Central memory CD4-positive, alpha-beta T cell (primary cell): ENCODE measurements around the gene DICER1.
"Not testable (repeated sequence)": the region's sequence is repeated elsewhere in the genome, so short reads cannot be mapped to it uniquely, and the experiment has no call there.

Experiments used
- DNase-seq: peaks from one replicate; pipeline ENCODE4 v3.0.0; 2022

The DICER1 gene

DNA sequence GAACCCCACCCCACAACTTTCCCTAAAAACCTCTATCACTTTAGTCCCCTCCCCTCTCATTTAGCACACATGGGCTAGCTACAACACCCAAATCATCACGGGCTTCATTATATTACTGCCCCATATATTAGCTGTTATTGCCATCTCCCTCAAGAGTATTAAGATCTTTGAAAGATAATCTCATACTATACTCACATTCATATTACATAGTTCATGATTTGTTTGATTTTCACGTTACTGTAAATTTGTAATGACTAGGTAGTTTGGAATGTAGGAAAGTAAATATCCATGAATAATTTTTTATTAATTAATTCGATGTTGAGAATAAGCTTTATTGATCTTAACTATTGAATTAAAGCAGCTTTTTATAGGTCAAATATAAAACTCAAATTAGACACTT is 7.9 kb downstream of the DICER1 start:
- no peak for DNase-seq

GRCh38 chr14:95147597-95147996 is 9.7 kb downstream of the DICER1 start:
- DNase-seq, result no peak

DNA sequence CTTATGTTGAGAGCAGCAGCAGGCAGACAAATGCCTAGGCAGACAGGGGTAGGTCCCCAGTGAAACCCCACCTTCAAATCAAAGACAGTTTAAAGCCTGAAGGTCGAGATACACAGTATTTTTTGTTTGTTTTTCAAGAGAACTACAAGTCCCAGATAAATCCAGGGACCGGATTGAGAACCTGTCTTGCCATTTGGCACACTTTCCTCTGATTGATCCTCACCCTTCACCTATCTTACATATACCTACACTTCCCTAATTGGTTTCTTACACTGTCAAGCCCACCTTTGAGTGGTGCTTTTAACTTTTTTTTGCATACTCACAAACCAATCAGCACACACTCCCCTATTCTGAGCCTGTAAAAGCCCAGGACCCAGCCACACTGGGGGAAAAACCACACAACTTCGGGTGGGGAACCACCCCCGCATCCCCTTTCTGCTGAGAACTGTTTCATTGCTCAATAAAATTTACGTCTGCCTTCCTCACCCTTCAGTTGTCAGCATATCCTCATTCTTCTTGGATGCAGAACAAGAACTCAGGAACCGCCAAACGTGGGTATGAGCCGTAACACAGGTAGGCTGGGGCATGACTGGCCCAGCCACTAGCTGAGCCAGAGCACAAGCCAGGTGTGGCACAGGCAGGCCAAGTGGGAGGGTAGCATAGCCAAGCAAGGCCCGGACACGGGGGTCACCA is 11.1 kb downstream of the DICER1 start:
- no peak for DNase-seq

GRCh38 chr14:95144849-95145248 is 12.5 kb downstream of the DICER1 start:
- DNase-seq, result no peak

GRCh38 chr14:95143808-95144620 is 13.3 kb downstream of the DICER1 start:
- no peak for DNase-seq

DNA sequence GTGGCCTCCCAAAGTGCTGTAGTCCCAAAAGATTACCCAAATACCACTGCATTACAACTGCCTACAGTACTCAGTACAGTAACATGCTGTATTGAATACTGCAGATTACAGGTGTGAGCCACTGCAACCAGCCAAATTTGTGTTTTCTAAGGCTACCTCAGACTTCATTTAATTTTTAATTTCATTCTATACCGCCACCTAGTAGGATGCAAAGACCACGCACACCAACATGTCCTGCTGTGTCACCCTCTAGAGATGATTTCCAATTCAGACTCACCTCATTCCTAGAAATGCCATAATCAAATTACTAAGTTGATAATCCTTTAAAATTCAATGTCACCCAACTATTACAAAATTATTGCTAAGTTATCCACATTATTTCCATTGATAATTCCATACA is 15.1 kb downstream of the DICER1 start:
- DNase-seq, result no peak

DNA sequence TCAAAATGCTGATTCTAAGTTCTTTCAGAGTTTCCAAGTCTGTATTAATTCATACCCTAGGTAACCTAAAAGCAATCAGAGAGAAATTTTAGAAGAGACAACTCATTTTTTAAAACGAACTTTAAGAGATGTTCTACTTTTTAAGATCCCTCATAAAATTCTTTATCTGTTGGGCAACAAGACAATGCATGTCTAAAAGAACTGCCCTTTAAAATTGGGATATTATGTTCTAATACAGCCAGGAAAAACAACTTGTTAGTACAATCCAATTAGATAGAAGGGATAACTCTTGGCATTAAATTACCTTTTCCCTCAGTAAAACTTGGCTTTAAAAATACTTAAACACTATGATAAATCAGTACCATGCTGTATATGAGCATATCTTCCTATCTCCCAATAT is 15.6 kb downstream of the DICER1 start:
- no peak for DNase-seq

DNA sequence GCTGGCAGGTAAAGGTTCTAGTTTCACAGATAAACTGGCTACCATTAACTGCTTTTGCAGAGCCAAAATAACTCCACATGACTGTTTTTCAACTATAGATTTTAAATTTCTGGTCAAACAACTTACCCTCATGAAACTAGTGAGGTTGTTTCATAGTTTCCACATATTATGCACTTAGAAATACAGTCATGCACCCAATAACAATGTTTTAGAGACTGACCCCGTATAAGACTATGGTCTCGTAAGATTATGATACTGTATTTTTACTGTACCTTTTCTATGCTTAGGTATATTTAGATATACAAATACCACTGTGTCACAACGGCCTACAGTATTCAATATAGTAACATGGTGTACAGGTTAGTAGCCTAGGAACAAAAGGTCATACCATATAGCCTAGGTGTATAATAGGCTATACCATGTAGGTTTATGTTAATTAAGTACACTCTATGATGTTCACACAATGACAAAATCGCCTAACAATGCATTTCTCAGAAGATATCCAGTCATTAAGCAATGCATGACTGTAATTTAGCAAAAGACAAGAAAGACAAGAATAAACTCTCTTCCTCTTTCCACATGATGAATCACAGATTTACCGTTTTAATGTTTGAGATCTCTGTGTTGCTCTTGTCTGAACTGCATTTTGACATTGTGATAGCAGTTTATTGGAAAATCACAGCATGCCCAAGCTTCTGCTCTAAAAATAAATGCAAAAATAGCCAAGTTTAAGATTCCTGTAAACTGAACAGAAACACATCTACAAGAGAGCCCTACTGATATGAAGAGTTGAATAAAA is 17.1 kb downstream of the DICER1 start:
- no peak for DNase-seq

DNA sequence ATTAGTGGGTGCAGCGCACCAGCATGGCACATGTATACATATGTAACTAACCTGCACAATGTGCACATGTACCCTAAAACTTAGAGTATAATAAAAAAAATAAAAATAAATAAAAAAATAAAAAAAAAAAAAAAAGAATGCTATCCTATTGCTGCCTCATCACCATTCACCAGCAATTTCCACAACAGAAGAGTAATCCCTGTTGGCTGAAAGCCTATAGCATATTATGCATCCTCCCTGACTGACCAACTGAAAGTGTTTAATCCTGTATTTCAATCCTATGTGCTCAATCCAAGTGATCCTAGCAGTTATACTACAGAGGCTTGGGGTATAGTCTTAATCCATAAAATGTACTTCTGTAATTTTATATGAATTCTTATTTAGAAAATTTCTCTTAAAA is 18.5 kb downstream of the DICER1 start:
- no peak for DNase-seq

GRCh38 chr14:95138455-95138854 is 18.9 kb downstream of the DICER1 start:
- not testable (repeated sequence) for DNase-seq

DNA sequence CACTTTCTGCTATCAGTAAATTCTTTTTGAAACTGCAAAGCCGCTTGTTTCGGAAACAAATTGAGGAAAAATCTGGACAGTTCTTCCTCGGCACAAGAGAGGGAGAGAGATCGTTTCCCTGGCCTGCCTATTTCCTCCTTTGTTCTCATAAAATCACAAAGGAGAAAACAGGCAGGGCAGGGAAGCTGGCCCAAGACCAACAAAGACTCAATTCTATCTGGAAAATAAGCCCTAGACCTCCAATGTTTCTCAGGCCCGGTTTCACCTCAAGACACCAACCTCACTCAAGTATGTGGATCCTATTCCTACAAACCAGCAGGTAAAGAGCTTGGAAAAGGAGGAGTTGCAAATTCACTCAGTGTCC is 19.5 kb downstream of the DICER1 start:
- no peak for DNase-seq

- no peak for DNase-seq
Measured at GRCh38 chr14:95137164-95137803, 20.0 kb downstream of the DICER1 start.

DNA sequence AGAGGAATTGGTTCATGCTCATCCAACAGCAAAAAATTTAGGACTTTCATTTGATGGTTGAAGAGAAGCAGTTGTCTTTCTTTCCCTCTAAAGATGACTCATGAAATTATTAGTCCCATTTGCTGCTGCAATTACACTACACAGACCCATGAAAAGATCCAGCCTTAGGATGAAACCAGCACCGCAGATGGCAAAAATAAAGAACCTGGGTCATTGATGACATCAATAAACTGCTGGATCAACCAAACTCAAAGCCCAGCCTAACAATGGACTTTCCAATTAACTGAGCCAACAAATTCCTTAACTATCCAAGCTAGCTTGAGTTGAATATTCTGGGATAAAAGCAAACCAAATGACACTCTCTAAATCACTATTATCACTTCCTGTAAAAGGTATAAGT is 20.7 kb downstream of the DICER1 start:
- DNase-seq, result no peak

DNA sequence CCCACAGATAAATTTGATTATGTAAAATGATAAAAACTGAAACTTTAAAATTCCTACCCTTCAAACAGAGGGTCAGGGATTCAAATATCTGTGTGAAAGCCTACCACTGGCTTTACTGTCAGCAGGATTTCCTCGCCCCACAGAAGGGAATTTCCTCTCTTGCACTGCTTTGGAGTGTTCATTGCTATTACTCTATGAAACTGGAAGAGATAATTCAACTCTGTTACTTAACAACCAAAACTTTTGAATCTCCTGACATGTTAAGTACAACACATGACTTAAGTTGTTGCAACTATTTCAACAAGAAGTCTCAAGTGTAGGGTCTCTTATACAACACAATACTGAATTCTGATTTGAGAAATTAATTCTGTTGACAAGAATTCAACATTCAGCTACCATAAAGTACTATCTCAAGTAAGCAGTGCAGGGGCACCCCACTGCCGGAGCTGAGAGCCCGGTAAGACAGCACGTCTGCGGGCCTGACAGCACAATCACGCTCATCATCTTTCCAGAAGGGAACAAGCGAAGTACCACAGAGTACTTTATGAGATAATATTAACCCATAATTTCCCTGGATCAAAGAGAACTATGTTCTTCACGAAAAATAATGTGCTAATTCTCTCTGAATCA is 22.9 kb downstream of the DICER1 start:
- no peak for DNase-seq

GRCh38 chr14:95133282-95133681 is 24.0 kb downstream of the DICER1 start:
- DNase-seq, result no peak

DNA sequence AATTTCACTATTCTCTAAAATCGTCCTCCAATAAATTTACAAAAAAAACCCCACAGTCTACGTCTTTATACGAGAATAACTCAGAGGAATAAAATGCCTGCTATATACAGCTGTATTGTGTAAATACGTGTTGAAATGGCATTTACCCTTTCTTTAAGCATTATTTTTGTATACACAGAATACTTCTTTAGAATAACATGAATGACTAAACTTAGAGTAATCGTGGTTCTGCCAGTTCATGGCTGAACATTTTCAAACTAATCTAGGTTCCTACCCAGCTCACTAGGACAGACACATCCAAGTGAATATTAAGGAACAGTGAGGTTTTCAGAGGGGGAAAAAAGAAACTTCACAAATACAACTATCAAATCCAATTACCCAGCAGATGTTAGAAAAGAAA is 24.6 kb downstream of the DICER1 start:
- DNase-seq, result no peak

GRCh38 chr14:95130549-95130948 is 26.8 kb downstream of the DICER1 start:
- no peak for DNase-seq

- no peak for DNase-seq
Measured at GRCh38 chr14:95128140-95128539, 29.2 kb downstream of the DICER1 start.

DNA sequence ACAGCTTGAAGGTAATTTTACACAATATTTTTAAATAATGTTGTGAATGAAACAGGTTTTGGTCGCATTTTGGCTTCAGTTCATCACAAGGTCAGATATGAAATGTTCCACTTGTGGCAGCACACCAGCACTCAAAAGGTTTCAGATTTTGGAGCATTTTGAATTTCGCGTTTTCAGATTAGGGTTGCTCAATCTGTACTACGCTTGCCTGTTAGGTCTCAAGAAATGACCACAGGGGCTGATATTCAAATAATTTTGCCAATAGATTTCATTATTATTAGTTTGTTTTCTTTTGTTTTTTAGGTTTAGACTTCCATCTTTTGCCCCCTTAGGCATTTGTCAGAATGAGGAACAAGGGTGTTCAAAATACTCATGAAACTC is 29.8 kb downstream of the DICER1 start:
- no peak for DNase-seq

- DNase-seq, result no peak
Measured at GRCh38 chr14:95126906-95127530, 30.3 kb downstream of the DICER1 start.

GRCh38 chr14:95125915-95126314 is 31.4 kb downstream of the DICER1 start:
- no peak for DNase-seq

DNA sequence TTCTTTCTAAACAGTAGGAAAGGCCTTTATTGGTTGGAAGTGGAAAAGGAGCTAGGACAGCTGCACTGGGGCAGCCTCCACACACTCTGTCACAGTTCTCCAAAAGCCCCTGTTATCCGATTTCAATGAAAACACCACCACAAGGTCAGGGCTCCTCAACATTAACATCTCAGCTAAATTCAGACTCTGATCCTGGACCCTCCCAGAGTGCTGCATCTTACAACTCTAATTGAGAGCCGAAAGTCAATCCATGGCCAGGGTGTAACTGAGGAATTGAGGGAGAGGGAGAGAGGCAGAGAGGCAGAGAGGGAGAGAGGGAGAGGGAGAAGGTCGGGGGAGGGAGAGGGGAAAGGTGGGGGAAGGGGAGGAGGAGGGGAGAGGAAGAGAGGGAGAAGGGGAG is 32.1 kb downstream of the DICER1 start:
- no peak for DNase-seq
